Measurements from ENCODE around the gene RPS6KA6.

RPS6KA6 gene

GRCh38 chrX:84187533-84188319, at the start of gene RPS6KA6:
Gene RPS6KA6 (minus strand): TSS chrX:84188199. CDS start chrX:84187899, 300 bp downstream.
- DNase-seq (ENCODE audit: extremely low read depth in 1 of 2, low read depth in 1 of 2), result no peak

- DNase-seq (ENCODE audit: extremely low read depth in 1 of 2, low read depth in 1 of 2), result no peak
Observed at GRCh38 chrX:84224741-84225140, 36.7 kb upstream of the RPS6KA6 start.

GRCh38 chrX:84223261-84223660, 35.3 kb upstream of the RPS6KA6 start:
- no peak for DNase-seq (ENCODE audit: extremely low read depth in 1 of 2, low read depth in 1 of 2)

GRCh38 chrX:84221181-84221580, 33.2 kb upstream of the RPS6KA6 start:
- DNase-seq (ENCODE audit: extremely low read depth in 1 of 2, low read depth in 1 of 2), result no peak

- DNase-seq (ENCODE audit: extremely low read depth in 1 of 2, low read depth in 1 of 2), result no peak
Observed at GRCh38 chrX:84219551-84219950, 31.6 kb upstream of the RPS6KA6 start.

- DNase-seq (ENCODE audit: extremely low read depth in 1 of 2, low read depth in 1 of 2), result no peak
Observed at GRCh38 chrX:84218726-84219125, 30.7 kb upstream of the RPS6KA6 start.

- DNase-seq (ENCODE audit: extremely low read depth in 1 of 2, low read depth in 1 of 2), result no peak
Observed at GRCh38 chrX:84216881-84217280, 28.9 kb upstream of the RPS6KA6 start.

GRCh38 chrX:84216406-84216805, 28.4 kb upstream of the RPS6KA6 start:
- DNase-seq (ENCODE audit: extremely low read depth in 1 of 2, low read depth in 1 of 2), result no peak

- no peak for DNase-seq (ENCODE audit: extremely low read depth in 1 of 2, low read depth in 1 of 2)
Observed at GRCh38 chrX:84205276-84205675, 17.3 kb upstream of the RPS6KA6 start.

GRCh38 chrX:84199688-84200087, 11.7 kb upstream of the RPS6KA6 start:
- no peak for DNase-seq (ENCODE audit: extremely low read depth in 1 of 2, low read depth in 1 of 2)

- DNase-seq (ENCODE audit: extremely low read depth in 1 of 2, low read depth in 1 of 2), result no peak
Observed at GRCh38 chrX:84197550-84197949, 9.6 kb upstream of the RPS6KA6 start.

GRCh38 chrX:84192006-84192405, 4.0 kb upstream of the RPS6KA6 start:
- DNase-seq (ENCODE audit: extremely low read depth in 1 of 2, low read depth in 1 of 2), result no peak

- DNase-seq (ENCODE audit: extremely low read depth in 1 of 2, low read depth in 1 of 2), result no peak
Observed at GRCh38 chrX:84189125-84189524, 1.1 kb upstream of the RPS6KA6 start.

GRCh38 chrX:84188320-84188834, 378 bp upstream of the RPS6KA6 start:
- DNase-seq (ENCODE audit: extremely low read depth in 1 of 2, low read depth in 1 of 2), result no peak

- DNase-seq (ENCODE audit: extremely low read depth in 1 of 2, low read depth in 1 of 2), result no peak
Observed at GRCh38 chrX:84186603-84187532, 1.1 kb downstream of the RPS6KA6 start.

GRCh38 chrX:84182516-84182915, 5.5 kb downstream of the RPS6KA6 start:
- DNase-seq (ENCODE audit: extremely low read depth in 1 of 2, low read depth in 1 of 2), result no peak

GRCh38 chrX:84175958-84176357, 12.0 kb downstream of the RPS6KA6 start:
- no peak for DNase-seq (ENCODE audit: extremely low read depth in 1 of 2, low read depth in 1 of 2)

GRCh38 chrX:84175274-84175673, 12.7 kb downstream of the RPS6KA6 start:
- DNase-seq (ENCODE audit: extremely low read depth in 1 of 2, low read depth in 1 of 2), result no peak

GRCh38 chrX:84174348-84174747, 13.7 kb downstream of the RPS6KA6 start:
- no peak for DNase-seq (ENCODE audit: extremely low read depth in 1 of 2, low read depth in 1 of 2)

- no peak for DNase-seq (ENCODE audit: extremely low read depth in 1 of 2, low read depth in 1 of 2)
Observed at GRCh38 chrX:84170931-84171330, 17.1 kb downstream of the RPS6KA6 start.

GRCh38 chrX:84168574-84168973, 19.4 kb downstream of the RPS6KA6 start:
- DNase-seq (ENCODE audit: extremely low read depth in 1 of 2, low read depth in 1 of 2), result no peak

- no peak for DNase-seq (ENCODE audit: extremely low read depth in 1 of 2, low read depth in 1 of 2)
Observed at GRCh38 chrX:84168095-84168494, 19.9 kb downstream of the RPS6KA6 start.

All from stimulated activated CD8-positive, alpha-beta memory T cell treated with anti-CD3 and anti-CD28 coated beads, Interleukin-7, amount 100 ng/mL, for 48 hours (primary cell).